ENCODE data around the gene PTF1A. TPM values are rescaled to one million over a fixed set of nuclear protein-coding genes. Genes with fewer than 3 reads are reported as not detected.

PTF1A gene
- total RNA-seq, 2 donors from 2014 or later = not detected

GRCh38 chr10:23189024-23189423, 3.1 kb upstream of the PTF1A start:
- no peak overlapping the region for H3K27ac ChIP-seq
- H3K9me3 ChIP-seq = no peaks in the 10 kb centered on the region
- no peaks in the 10 kb centered on the region for H3K36me3 ChIP-seq
- peaks cover 0 to 14% of the 10 kb centered on the region in 2 donors for H3K4me1 ChIP-seq
- TF ChIP-seq, protein P1, sequence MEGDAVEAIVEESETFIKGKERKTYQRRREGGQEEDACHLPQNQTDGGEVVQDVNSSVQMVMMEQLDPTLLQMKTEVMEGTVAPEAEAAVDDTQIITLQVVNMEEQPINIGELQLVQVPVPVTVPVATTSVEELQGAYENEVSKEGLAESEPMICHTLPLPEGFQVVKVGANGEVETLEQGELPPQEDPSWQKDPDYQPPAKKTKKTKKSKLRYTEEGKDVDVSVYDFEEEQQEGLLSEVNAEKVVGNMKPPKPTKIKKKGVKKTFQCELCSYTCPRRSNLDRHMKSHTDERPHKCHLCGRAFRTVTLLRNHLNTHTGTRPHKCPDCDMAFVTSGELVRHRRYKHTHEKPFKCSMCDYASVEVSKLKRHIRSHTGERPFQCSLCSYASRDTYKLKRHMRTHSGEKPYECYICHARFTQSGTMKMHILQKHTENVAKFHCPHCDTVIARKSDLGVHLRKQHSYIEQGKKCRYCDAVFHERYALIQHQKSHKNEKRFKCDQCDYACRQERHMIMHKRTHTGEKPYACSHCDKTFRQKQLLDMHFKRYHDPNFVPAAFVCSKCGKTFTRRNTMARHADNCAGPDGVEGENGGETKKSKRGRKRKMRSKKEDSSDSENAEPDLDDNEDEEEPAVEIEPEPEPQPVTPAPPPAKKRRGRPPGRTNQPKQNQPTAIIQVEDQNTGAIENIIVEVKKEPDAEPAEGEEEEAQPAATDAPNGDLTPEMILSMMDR (IDR thresholded peaks at IDR 0.05) = no peak
- DNase-seq (ENCODE audit: low spot score) = no peak
- H3K27me3 ChIP-seq = peaks cover 9 to 17% of the 10 kb centered on the region in 2 donors
- H3K4me3 ChIP-seq = no peak overlapping the region

- Histone ChIP-seq H3K4me3 (no peak overlapping the region), H3K9me3 (no peaks in the 10 kb centered on the region), H3K4me1 (peaks cover 0 to 26% of the 10 kb centered on the region in 2 donors), H3K36me3 (no peaks in the 10 kb centered on the region), H3K27me3 (peaks cover 18 to 34% of the 10 kb centered on the region in 2 donors), H3K27ac (no peak overlapping the region)
- TF ChIP-seq, protein P1 (IDR thresholded peaks at IDR 0.05) = no peak
- no peak for DNase-seq (ENCODE audit: low spot score)
Observed at GRCh38 chr10:23190872-23191763, 994 bp upstream of the PTF1A start.

- Histone ChIP-seq H3K27ac (no peak overlapping the region), H3K9me3 (no peaks in the 10 kb centered on the region), H3K4me3 (peak overlapping the region in 1 of 2 donors; percentile 12), H3K27me3 (peaks cover 18 to 34% of the 10 kb centered on the region in 2 donors), H3K36me3 (no peaks in the 10 kb centered on the region), H3K4me1 (peaks cover 0 to 26% of the 10 kb centered on the region in 2 donors)
- TF ChIP-seq, protein P1 (IDR thresholded peaks at IDR 0.05) = no peak
- no peak for DNase-seq (ENCODE audit: low spot score)
Observed at GRCh38 chr10:23192712-23193434, 761 bp downstream of the PTF1A start.

- Histone ChIP-seq H3K27ac (no peak overlapping the region), H3K27me3 (peaks cover 18 to 34% of the 10 kb centered on the region in 2 donors), H3K4me3 (no peak overlapping the region), H3K4me1 (peaks cover 0 to 26% of the 10 kb centered on the region in 2 donors), H3K36me3 (no peaks in the 10 kb centered on the region), H3K9me3 (no peaks in the 10 kb centered on the region)
- DNase-seq (ENCODE audit: low spot score) = no peak
- TF ChIP-seq, protein P1 (IDR thresholded peaks at IDR 0.05) = no peak
Observed at GRCh38 chr10:23193435-23194074, 1.4 kb downstream of the PTF1A start.

- no peaks in the 10 kb centered on the region for H3K9me3 ChIP-seq
- H3K27me3 ChIP-seq = peaks cover 18 to 38% of the 10 kb centered on the region in 2 donors
- H3K4me1 ChIP-seq = peaks cover 0 to 26% of the 10 kb centered on the region in 2 donors
- H3K36me3 ChIP-seq = no peaks in the 10 kb centered on the region
- TF ChIP-seq, protein P1 (IDR thresholded peaks at IDR 0.05) = no peak
- DNase-seq (ENCODE audit: low spot score) = no peak
- H3K4me3 ChIP-seq = peak overlapping the region in 1 of 2 donors; percentile 27
- H3K27ac ChIP-seq = no peak overlapping the region
Observed at GRCh38 chr10:23194471-23194965, 2.4 kb downstream of the PTF1A start.
